OCI-LY1 (cell line): ENCODE measurements around the gene IL17RB.

Experiments used
- CTCF ChIP-seq: fragments of 200-600 bp; sonication (generic), shearing (Covaris generic); IDR thresholded peaks from 2 replicates; pipeline ENCODE4 v1.5.1; 2017; ENCODE audit warnings: mild to moderate bottlenecking, antibody characterized with exemption, low read length, moderate library complexity, mixed read lengths
- EZH2 ChIP-seq: fragments of 200-600 bp; sonication (generic), shearing (Covaris generic); IDR thresholded peaks from 2 replicates; pipeline ENCODE4 v1.8.0; 2017; ENCODE audit warnings: borderline replicate concordance, mixed run types, mild to moderate bottlenecking, antibody characterized with exemption, low read length, moderate library complexity, mixed read lengths

DNA sequence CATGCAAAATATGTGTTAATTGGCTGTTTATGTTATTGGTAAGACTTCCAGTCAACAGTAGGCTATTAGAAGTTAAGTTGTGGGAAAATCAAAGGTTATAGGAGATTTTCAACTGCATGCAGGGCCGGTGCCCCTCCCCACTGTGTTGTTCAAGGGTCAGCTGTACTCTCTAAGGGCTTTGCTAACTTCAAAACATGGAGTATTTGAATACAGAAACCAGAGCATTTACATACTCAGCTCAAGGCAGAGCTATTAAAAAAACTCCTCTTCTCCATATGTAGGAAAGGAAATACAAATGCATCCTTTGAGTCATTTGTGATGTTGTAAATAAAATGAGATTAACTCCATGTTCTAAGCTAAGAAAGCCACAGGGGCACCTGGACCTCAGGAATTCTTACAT, 16.8 kb downstream of the IL17RB start:
- TF ChIP-seq CTCF, result no peak
- TF ChIP-seq EZH2, result no peak
